ENCODE data around the gene KCNA5.
A peak's percentile ranks its signal among the peaks of the same experiment; 100 is the strongest.

The KCNA5 gene

DNA sequence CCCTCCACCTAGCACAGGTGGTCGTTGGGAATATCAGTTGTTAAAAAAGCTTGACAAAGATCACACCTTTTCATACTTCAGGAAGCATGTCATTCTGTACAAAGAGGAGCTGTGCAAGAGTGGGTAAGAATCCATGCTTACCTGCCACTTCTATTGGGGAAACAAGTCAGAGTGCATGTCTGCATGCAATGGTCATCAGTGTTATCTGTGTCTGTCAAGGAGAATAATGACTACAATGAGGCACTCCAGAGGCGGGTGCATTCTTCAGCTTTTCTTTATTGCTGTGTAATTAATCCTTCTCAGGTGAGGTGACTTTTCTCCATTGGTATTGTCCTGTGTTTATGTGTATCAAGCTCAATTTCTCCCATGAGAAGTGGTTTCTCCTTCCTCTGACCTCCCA is 24.4 kb downstream of the KCNA5 start:
- no peak for DNase-seq

GRCh38 chr12:5068619-5069018 is 24.9 kb downstream of the KCNA5 start:
- DNase-seq, result no peak

DNA sequence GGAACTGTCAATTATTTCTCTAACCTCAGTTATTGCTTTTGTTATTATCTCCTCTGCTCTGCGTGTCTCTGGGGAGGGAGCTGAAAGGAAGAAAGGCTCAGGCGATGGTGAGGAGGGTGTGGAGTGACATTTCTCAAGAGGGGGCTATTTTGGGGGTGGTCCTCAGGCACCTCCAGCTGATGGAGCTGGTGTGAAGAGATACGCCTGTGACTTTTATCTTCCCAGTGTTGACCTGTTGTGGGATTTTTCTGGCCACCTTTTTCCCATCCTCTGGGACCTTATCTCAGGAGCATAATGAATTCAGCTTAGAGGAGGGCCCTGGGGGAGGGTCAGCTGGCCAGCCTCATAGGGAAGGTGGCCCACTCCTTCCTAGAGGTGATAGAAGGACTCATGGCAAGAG is 26.4 kb downstream of the KCNA5 start:
- no peak for DNase-seq

GRCh38 chr12:5071496-5071895 is 27.8 kb downstream of the KCNA5 start:
- no peak for DNase-seq

DNA sequence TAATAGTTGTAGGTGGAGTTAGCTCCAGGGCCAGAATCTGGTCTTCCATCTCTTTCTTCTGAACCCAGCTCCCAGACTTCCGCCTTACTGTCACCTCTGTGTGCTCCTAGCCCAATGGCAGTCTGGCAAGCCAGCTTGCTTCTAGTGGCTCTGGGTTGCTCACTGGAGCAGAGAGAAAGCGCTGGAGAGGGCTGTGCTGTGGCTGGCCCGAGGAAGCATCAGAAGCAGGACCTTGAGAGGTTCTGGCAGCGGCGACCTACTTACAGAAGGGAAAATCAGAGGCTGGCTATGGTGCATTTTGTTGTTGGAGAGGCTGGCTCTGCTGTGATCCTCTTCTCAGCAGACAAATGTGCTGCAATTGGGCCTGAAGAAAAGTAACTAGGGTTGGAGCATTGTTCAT is 28.6 kb downstream of the KCNA5 start:
- DNase-seq, result no peak

DNA sequence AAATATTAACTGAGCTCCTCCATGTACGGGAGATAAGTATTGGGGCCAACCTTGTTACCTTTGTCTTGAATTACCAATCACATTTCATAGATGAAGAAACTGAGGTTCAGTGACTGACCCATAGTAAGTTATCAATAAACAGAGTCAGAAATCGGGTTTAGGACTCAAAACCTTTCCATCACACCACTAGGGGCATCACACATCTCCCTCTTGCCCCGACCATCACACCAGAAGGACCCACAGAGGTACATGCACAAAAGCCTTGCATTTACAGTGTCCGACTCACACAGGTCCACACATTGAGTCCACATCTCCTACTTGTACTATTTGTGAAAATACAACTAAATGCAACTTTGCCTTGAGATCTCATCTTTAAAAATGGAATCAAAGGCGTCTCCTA is 29.4 kb downstream of the KCNA5 start:
- no peak for DNase-seq

- no peak for DNase-seq
These were observed 30.2 kb downstream of the KCNA5 start for GRCh38 chr12:5073853-5074252.

DNA sequence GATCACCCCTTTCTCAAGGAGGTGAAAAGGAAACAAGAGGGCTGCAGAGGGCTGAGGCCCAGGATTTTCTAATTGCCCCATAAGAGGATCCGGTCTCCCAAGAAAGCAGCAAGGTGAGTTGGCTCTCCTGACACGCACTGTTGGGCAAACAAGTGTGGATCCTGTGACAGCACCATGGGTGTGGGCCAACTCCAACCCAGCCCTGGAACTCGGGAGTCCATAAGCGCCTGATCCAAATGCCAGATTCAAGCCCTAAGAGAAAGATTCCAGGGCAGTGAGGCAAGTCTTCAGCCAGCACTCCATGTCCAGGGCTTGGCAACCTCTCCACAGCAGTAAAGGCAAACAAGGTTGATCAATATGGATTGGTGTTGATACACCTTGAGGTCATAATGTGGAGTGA is 33.1 kb downstream of the KCNA5 start:
- no peak for DNase-seq

GRCh38 chr12:5078423-5078822 is 34.7 kb downstream of the KCNA5 start:
- DNase-seq, result no peak

DNA sequence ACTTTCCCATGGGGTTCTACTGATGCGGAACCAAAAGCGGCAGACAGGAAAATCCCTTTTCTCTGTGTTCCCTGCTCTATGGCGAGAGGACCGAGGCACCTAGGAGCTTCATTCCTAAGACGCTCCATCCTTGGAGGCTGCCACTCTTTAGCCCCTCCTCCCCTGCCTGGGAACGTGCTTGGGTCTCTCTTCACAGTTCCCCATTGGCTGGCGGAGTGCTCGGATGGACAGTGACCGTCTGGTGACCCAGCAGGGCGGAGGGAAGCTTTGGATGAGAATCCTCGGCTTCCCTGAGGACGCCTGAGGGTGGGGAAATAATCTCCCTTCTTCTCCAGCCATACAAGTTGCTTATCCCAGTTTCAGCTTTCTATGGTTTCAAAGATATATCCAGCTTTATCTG is 37.3 kb downstream of the KCNA5 start:
- no peak for DNase-seq

GRCh38 chr12:5083955-5084849 is 40.5 kb downstream of the KCNA5 start:
- no peak for DNase-seq

DNA sequence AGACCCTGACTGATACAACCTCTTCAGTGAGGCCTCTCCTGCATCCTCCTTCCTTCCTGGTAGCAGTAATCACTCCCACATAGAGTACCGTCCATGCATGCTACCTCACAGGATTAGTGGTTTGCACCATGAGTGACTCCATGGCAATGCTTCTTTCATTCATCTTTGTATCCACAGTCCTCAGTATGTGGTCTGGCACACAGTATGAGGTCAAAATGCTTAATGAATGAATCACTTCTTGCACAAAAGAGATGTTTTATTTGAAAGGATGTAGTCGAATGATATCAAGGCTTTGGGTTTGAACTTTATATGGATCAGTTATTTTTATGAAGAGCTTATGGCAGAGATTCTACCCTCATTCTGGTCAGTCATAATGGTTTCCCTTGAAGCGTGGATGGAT is 42.2 kb downstream of the KCNA5 start:
- DNase-seq, result no peak

DNA sequence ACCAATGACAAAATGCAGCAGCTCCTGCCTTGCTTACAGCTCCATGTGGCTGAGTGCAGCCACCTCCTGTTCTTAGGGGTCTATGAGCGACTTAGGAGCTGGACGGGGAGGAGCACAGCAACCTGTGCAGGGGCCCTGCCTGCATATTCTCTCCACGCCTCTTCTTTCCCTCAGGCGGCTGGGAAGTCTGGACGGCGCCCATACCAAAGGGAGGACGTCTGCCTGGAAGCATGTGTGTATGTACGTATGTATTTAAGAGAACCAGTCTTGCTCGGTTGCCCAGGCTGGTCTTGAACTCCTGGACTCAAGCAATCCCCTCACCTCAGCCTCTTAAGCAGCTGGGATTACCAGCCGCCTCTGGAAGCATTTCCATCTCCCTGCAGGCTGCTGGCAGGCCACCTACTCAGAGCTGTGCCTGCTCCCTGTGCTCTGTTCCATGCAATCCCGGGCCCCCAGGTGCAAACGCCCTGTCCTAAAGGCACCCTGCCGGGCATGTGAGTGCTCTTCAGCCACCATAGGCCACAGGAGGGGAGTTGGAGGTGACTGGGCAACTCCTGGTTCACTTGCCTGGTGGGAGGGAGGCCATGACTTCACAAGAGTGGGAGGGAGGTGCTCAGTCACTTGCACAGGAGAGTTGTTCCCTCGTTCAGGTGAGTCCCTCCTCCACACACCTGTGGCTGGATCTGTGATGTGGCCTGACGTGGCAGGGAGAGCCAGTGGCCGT is 44.3 kb downstream of the KCNA5 start:
- DNase-seq, result no peak

DNA sequence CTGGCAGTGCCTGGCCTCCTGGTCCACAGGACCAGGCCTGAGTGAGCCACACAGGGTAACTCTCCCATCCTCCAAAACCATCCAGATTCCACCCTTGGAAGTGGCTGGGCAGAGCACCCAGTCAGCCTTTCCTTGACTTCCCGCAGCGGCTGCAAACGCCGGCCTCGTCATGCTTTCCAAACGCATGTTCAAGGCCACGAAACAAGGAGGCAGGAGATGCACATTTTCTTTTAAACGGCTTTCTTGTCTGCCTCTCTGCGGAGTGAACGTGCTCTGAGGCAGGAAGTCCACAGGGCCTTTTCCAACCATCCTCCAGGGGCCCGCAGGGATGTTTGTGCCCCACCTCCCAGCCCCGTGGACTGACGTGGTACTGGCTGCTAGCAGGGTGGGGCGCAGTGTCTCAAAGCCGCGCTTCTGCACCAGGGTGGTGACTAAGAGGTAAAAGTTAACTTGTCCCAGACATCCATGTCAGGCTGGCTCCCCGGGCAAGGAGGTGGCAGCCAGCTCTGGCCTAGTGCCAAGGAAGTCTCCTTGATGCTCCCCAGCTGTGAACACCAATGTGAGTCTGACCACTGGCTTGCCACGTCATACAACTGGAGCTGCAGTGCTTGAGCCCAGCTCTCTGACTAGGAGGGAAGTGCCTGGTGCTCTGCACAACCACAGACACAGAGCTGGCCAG is 45.0 kb downstream of the KCNA5 start:
- peak; percentile 50 for DNase-seq

DNA sequence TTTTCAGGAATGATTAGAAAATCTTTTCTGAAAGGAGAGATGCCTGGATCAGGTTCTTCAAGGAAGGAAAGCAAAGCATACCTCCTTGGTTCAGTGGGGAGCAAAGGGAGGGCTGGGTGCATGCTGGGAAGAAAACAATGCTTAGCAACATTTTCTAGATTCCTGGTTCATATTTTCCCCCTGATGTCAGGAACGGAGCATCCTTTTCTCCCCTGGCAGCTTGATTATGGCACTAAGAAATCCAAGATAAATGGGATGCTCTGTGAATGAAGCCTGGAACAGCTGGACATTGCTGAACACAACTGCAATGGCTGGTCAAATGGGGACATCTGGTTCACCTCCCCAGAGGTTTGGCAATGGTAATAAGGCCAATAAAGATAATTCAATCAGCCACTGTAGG is 50.9 kb downstream of the KCNA5 start:
- DNase-seq, result no peak

GRCh38 chr12:5094986-5095385 is 51.3 kb downstream of the KCNA5 start:
- DNase-seq, result no peak
